NT2/D1 (cell line): ENCODE measurements around the gene AKIRIN1.

Experiments used
- SUZ12 ChIP-seq: IDR thresholded peaks from 2 replicates; pipeline ENCODE4 v1.6.1; 2011; ENCODE audit not compliant: insufficient read length, insufficient read depth; ENCODE audit errors: extremely low read depth
- YY1 ChIP-seq: IDR thresholded peaks from 2 replicates; pipeline ENCODE4 v1.6.1; 2011; ENCODE audit not compliant: insufficient read length, insufficient read depth
- ZNF274 ChIP-seq: IDR thresholded peaks from 2 replicates; pipeline ENCODE4 v1.6.1; 2011; ENCODE audit warnings: mild to moderate bottlenecking, low read depth, low read length

DNA sequence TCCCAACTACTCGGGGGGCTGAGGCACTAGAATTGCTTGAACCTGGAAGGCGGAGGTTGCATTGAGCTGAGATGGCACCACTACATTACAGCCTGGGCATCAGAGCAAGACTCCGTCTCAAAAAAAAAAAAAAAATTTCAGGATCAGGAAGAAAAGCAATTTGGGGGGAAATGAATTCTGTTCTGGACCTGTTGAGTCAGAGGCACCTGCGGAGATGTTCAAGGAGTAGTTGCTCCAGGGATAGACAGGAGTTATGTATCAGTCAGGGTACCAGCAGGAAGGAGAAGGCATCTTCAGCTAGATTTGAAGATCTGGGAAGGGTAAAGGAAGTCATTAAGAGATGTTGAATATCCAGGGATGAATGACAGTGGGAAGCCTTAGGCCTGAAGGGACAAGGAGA is 46.5 kb upstream of the AKIRIN1 start:
- TF ChIP-seq ZNF274 (no peak), YY1 (no peak), SUZ12 (no peak)
